Upper lobe of right lung (tissue), 1 donor: ENCODE results near the gene KAT6B. TPM values are rescaled to one million over a fixed set of nuclear protein-coding genes. Genes with fewer than 3 reads are reported as not detected.

Source experiments
- ATAC-seq: fragments of 200-7000 bp; cut with Tn5 transposase; one replicate; pipeline ENCODE4 v1.9.1; 2020; ENCODE audit warnings: mild to moderate bottlenecking, moderate library complexity
- DNase-seq: peaks from one replicate; pipeline ENCODE4 v3.0.0-alpha.2; 2020
- H3K27ac ChIP-seq: fragments of 200-600 bp; one replicate; pipeline ENCODE4 v1.8.0; 2022
- H3K27me3 ChIP-seq: fragments of 200-600 bp; one replicate; pipeline ENCODE4 v1.8.0; 2022; ENCODE audit warnings: mild to moderate bottlenecking
- H3K36me3 ChIP-seq: fragments of 200-600 bp; one replicate; pipeline ENCODE4 v1.8.0; 2022
- H3K4me1 ChIP-seq: fragments of 200-600 bp; one replicate; pipeline ENCODE4 v1.8.0; 2022
- H3K4me3 ChIP-seq: fragments of 200-600 bp; one replicate; pipeline ENCODE4 v1.8.0; 2022; ENCODE audit warnings: mild to moderate bottlenecking
- H3K9me3 ChIP-seq: fragments of 200-600 bp; one replicate; pipeline ENCODE4 v1.8.0; 2022
- intact Hi-C: fragments of 100-400 bp; cut with DNase I; formaldehyde crosslinking; loops from one replicate; pipeline ENCODE4 v1.11.0; 2022
- total RNA-seq: library from RNA; stranded (reverse); fragmentation: NEBNext Ultra II Directional; extraction: Animal tissue kit (Norgen Biotek cat#: 25700); gene quantifications from one replicate; pipeline ENCODE4 v1.2.1, GENCODE V29; 2021
- TF ChIP-seq, protein P1 (sequence below): fragments of 200-600 bp; IDR thresholded peaks from one replicate; pipeline ENCODE4 v1.8.0; 2022; ENCODE audit warnings: antibody characterized with exemption
- donor health status: DM: no; HTN: yes; CAD: no; lungs with severe emphysema.

KAT6B gene
- total RNA-seq, 1 donor from 2014 or later, result 45.4 TPM

DNA sequence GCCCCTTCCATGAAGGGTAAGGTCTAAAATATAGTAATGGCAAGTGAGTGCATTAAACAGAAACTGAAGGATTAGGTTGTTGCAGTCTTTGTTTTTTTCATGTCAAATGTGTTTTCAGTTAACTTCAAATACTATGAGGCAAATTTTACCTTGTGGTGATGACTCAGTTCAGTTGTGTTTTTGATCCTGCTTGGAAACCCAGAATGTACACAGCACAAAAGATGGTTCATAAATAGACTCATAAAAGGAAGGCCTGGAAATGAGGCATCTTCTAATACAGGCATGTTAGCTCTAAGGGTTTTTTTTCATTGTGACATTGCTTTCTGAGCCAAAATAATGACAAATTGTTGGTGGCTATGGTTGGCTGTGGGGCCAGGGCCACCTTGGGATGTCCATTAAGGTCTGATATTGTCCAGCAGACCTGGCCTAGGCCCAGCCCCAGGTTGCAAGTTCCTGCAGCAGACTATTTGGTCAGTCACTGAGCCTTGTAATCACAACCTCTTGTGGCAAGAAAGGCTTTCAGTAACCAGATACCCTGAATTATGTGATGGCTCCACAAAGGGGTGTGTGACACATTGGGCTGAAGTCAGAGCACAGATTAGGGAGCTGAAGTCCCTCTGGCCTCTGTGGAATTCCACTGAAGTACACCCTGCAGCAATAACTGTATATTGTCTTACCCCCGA is 216.0 kb downstream of the KAT6B start:
- no peaks in the 10 kb centered on the region for H3K27me3 ChIP-seq
- intact Hi-C loops, result no loop called here
- H3K27ac ChIP-seq, result no peak overlapping the region
- TF ChIP-seq, protein P1, sequence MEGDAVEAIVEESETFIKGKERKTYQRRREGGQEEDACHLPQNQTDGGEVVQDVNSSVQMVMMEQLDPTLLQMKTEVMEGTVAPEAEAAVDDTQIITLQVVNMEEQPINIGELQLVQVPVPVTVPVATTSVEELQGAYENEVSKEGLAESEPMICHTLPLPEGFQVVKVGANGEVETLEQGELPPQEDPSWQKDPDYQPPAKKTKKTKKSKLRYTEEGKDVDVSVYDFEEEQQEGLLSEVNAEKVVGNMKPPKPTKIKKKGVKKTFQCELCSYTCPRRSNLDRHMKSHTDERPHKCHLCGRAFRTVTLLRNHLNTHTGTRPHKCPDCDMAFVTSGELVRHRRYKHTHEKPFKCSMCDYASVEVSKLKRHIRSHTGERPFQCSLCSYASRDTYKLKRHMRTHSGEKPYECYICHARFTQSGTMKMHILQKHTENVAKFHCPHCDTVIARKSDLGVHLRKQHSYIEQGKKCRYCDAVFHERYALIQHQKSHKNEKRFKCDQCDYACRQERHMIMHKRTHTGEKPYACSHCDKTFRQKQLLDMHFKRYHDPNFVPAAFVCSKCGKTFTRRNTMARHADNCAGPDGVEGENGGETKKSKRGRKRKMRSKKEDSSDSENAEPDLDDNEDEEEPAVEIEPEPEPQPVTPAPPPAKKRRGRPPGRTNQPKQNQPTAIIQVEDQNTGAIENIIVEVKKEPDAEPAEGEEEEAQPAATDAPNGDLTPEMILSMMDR, result no peak
- H3K36me3 ChIP-seq, result no peaks in the 10 kb centered on the region
- no peaks in the 10 kb centered on the region for H3K9me3 ChIP-seq
- DNase-seq (no peak), ATAC-seq (no peak)
- no peak overlapping the region for H3K4me3 ChIP-seq
- H3K4me1 ChIP-seq, result no peaks in the 10 kb centered on the region

DNA sequence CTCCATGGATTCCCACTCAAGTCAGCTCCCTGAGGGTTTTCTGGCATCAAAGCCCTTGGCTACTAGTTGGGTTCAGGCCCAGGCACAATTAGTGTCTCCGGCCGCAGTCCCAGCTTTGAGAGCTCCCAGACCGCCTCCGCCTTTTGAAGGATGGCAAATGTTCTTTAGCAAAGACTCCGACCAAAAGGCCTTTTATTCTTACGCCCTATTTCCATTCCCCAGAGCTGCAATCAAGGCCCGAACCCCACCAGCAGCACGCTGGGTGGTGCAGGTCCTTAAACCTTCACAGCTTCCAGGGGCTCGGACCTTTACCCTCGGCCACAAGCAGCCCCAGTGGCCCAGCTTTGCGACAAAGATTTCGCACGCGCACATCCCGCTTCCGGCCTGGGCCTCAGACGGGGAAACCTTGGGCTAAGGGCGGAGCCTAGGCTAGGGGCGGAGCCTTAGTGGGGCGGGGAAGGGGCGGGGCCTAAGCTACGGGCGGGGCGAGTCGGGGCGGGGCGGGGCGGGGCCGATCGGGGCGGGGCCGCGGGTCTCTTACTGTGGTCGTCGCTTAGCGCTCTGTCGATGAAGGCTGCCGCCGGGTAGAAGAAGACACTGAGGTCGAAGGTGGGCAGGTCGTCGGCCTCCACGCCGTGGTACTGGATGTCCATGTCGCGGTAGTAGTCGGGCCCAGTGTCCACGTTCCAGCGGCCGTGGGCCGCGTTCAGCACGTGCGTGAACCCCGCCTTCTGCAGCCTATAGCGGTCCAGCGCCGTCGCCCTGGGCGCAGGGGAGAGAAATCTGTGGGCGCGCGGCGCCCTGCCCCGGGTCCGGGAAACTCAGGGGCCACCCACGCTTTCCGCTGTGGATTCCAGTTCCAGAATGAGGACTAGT is 217.1 kb downstream of the KAT6B start:
- Histone ChIP-seq H3K27ac (no peak overlapping the region), H3K36me3 (no peaks in the 10 kb centered on the region), H3K4me1 (no peaks in the 10 kb centered on the region), H3K4me3 (peak overlapping the region; percentile 5), H3K9me3 (no peaks in the 10 kb centered on the region), H3K27me3 (no peaks in the 10 kb centered on the region)
- ATAC-seq (peak; percentile 50), DNase-seq (no peak)
- intact Hi-C loops, result no loop called here
- TF ChIP-seq, protein P1, result no peak

DNA sequence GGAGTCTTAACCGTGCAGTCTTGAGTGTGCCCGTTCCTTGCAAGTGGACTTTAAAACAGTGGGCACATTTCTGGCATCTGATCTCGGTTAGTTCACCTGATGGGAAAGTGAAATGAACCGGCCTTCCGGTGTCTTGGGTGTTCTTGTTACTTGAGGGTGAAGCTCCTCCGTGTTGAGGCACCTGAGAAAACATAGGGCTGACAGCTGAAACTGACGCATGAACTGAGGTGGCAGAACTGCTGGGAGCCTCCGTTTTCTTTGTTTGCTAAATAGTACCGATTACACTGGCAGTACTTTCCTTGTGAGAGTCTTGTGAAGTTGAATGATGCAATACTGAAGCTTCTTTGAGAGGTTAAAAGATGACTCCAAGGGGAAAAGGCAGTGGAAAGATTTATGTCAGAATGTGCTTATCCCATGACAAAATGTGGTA is 222.3 kb downstream of the KAT6B start:
- H3K4me1 ChIP-seq, result peaks cover 5% of the 10 kb centered on the region
- no peaks in the 10 kb centered on the region for H3K9me3 ChIP-seq
- intact Hi-C loops, result no loop called here
- TF ChIP-seq, protein P1, result no peak
- H3K27me3 ChIP-seq, result no peaks in the 10 kb centered on the region
- no peak overlapping the region for H3K4me3 ChIP-seq
- peak; percentile 49 for ATAC-seq
- H3K36me3 ChIP-seq, result no peaks in the 10 kb centered on the region
- peak; percentile 3 for DNase-seq
- no peak overlapping the region for H3K27ac ChIP-seq

DNA sequence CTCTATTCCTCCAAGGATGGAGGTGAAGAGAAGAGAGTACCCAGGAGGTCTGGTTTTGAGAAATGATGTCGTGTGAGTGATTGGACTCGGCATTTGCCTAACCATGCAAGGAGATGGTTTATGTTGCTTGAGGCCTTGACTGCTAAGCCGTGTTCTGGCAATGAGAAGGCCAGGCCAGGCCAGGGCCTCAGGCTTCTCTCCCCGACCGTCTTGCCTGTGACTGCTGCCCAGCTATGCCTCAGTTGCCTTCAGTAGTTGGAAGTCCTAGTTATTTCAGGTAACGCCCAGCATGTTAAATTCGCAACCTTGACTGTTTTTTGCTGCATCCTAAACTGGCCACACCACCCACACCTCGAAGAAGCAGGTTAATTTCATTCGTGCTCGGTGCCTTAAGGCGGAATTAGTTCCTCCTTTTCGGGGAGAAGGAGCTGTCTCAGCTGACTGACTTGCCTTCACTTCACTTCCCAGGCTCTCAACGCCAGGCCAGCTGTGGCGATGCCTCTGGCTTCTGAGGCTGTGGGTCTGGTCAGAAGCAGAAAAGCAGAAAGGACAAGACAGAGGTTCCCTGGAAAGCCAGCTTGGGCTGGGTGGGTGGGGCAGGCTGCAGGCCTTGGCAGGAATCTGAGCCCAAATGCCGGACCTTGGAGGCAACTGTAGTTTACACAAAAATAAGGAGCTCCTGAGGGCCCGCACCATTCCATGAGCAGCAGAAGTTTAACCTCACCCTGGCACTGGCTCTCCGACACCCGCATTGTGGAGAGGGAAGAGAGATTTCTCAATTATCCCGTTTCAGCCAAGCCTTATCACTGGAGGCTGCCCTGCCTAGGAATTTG is 223.1 kb downstream of the KAT6B start:
- DNase-seq, result no peak
- Histone ChIP-seq H3K9me3 (no peaks in the 10 kb centered on the region), H3K4me3 (no peak overlapping the region), H3K4me1 (peaks cover 5% of the 10 kb centered on the region), H3K27me3 (no peaks in the 10 kb centered on the region), H3K27ac (peak overlapping the region; percentile 32), H3K36me3 (no peaks in the 10 kb centered on the region)
- intact Hi-C loops, result no loop called here
- peak; percentile 64 for ATAC-seq
- TF ChIP-seq, protein P1, result no peak

GRCh38 chr10:75050149-75050919 is 223.9 kb downstream of the KAT6B start:
- no peaks in the 10 kb centered on the region for H3K9me3 ChIP-seq
- H3K4me3 ChIP-seq, result no peak overlapping the region
- no peaks in the 10 kb centered on the region for H3K27me3 ChIP-seq
- H3K36me3 ChIP-seq, result no peaks in the 10 kb centered on the region
- peaks cover 5% of the 10 kb centered on the region for H3K4me1 ChIP-seq
- TF ChIP-seq, protein P1, result no peak
- intact Hi-C loops, result no loop called here
- DNase-seq, result no peak
- H3K27ac ChIP-seq, result no peak overlapping the region
- no peak for ATAC-seq
